ENCODE results near the gene FRAS1. TPM values are rescaled to one million over a fixed set of nuclear protein-coding genes. Genes with fewer than 3 reads are reported as not detected.

Gene FRAS1
- total and polyA plus RNA-seq, 9 of the 15 experiments (the other 6 are each of a cell fraction or from before 2014, with no cell fraction given), result under 0.01 to 0.11 (median 0.04) TPM; not detected in 2

GRCh38 chr4:78551420-78552351 lies 494.6 kb downstream of the FRAS1 start, which contains the start of gene ANXA3 (continued):
- TF ChIP-seq ZNF280B (CRISPR knock-in tag; IDR thresholded peaks at IDR 0.05), result no peak

GRCh38 chr4:78552389-78553042 lies 495.4 kb downstream of the FRAS1 start:
- no peak for DNase-seq (ENCODE audit: extremely low read depth in 1 of 4, low spot score in 3 of 4)
- Histone ChIP-seq H3K4me1 (replicated peaks in 1 of 2; ENCODE audit: control insufficient read depth in 2 of 2, insufficient read depth in 2 of 2, low read length in 2 of 2) (peaks cover 10 to 20% of the 10 kb centered on the region in 2 experiments; a peak in 4 of 5 replicates), H3K27ac (ENCODE audit: extremely low read depth, low read depth, low read length) (no peak overlapping the region), H2AFZ (ENCODE audit: low read depth, low read length) (peak overlapping the region; percentile 86), H3K4me2 (ENCODE audit: insufficient read depth, low read length) (peak overlapping the region; percentile 76), H3K9me1 (ENCODE audit: control insufficient read depth, insufficient read depth, low read length) (no peaks in the 10 kb centered on the region), H3K9me3 (replicated peaks; ENCODE audit: control insufficient read depth, insufficient read depth, low read depth, low read length) (no peaks in the 10 kb centered on the region), H4K20me1 (replicated peaks; ENCODE audit: control insufficient read depth, insufficient read depth, low read length) (no peaks in the 10 kb centered on the region), H3K79me2 (ENCODE audit: control insufficient read depth, insufficient read depth, low read length) (no peaks in the 10 kb centered on the region), H3K9ac (ENCODE audit: insufficient read depth in 1 of 2, low read depth in 2 of 2, low read length in 2 of 2) (peak overlapping the region in 1 of 2 experiments; percentile 61; a peak in 1 of 4 replicates), H3K4me3 (peak overlapping the region; percentile 50; the same call in 1 of the 2 replicates), H3K27me3 (ENCODE audit: control insufficient read depth in 2 of 2, insufficient read depth in 2 of 2, low read length in 2 of 2) (peaks cover 4 to 8% of the 10 kb centered on the region in 2 experiments; a peak in 2 of 5 replicates), H3K36me3 (ENCODE audit: control insufficient read depth, insufficient read depth, low read length) (no peaks in the 10 kb centered on the region)
- BruUV-seq (replicated peaks), result TSS peak; percentile 47
- ATAC-seq, result 0 out of 3 replicates have a peak, but pooled peaks have one; percentile 17
- ChIA-PET CTCF (ENCODE audit: low intra/inter-chr PET ratio) (no interaction called here), POLR2A (interaction anchor here (0.6 to 1.2 kb wide), 4 partner anchors 8 to 329 kb away, joined by 3 read pairs; no protein-coding TSS in a partner anchor)
- intact Hi-C loops (cut with micrococcal nuclease), result no loop called here
- FAIRE-seq, result no peak
- WGBS (ENCODE audit: insufficient coverage, low coverage, missing lambda C conversion rate), result 35% methylated on average over 10 of the region's 10 CpGs
- in situ Hi-C loops (cut with MboI), result no loop called here
- TF ChIP-seq CEBPB (tag; IDR thresholded peaks at IDR 0.05) (0 out of 2 replicates have a peak, but pooled peaks have one; percentile 19), ATF3 (IDR thresholded peaks at IDR 0.05) (peak; percentile 75), ATF3 (CRISPR knock-in tag; conservative IDR thresholded peaks at IDR 0.05) (no peak), RBFOX2 (IDR thresholded peaks at IDR 0.05; ENCODE audit: low read depth, low read length) (no peak), ZNF76 (CRISPR knock-in tag; IDR thresholded peaks at IDR 0.05; ENCODE audit: borderline replicate concordance) (no peak), HNRNPK (IDR thresholded peaks at IDR 0.05; ENCODE audit: low read depth, low read length, poor library complexity, severe bottlenecking) (no peak), CHD1 (IDR thresholded peaks at IDR 0.05; ENCODE audit: low read length) (no peak), POLR2H (tag; IDR thresholded peaks at IDR 0.05; ENCODE audit: low read depth) (peak; percentile 60; the same call in 1 of the 2 replicates), DNMT1 (IDR thresholded peaks at IDR 0.05) (no peak), FOSL1 (tag; conservative IDR thresholded peaks at IDR 0.05) (peak; percentile 66), ATF7 (IDR thresholded peaks at IDR 0.05) (peak; percentile 85), GABPA (tag; conservative IDR thresholded peaks at IDR 0.05; ENCODE audit: low read depth) (peak; percentile 43; the same call in 1 of the 2 replicates), SRF (CRISPR knock-in tag; IDR thresholded peaks at IDR 0.05) (peak in 1 of 2 experiments; percentile 90; a peak in 2 of 4 replicates), RBM17 (IDR thresholded peaks at IDR 0.05; ENCODE audit: borderline replicate concordance, low read depth, low read length) (no peak), SMAD2 (IDR thresholded peaks at IDR 0.05; ENCODE audit: low read depth, low read length) (no peak)
